Activated T-cell treated with anti-CD3 and anti-CD28 coated beads, Interleukin-2, amount 50 U/mL, for 24 hours (primary cell): ENCODE results near the gene CD47.
A peak's percentile ranks its signal among the peaks of the same experiment; 100 is the strongest.

ENCODE experiments used
- DNase-seq: peaks from one replicate; pipeline ENCODE4 v3.0.0-alpha.2; 2020
- H3K27ac Mint-ChIP-seq: 2 replicates; pipeline ENCODE4 v1.8.0; 2020; ENCODE audit warnings: mild to moderate bottlenecking, mixed read lengths
- H3K27me3 Mint-ChIP-seq: 2 replicates; pipeline ENCODE4 v1.8.0; 2020; ENCODE audit warnings: mixed read lengths
- H3K36me3 Mint-ChIP-seq: 2 replicates; pipeline ENCODE4 v1.8.0; 2020; ENCODE audit warnings: low read depth, mixed read lengths
- H3K4me1 Mint-ChIP-seq: 2 replicates; pipeline ENCODE4 v1.8.0; 2020; ENCODE audit warnings: low read depth, mixed read lengths
- H3K4me3 Mint-ChIP-seq: 2 replicates; pipeline ENCODE4 v1.8.0; 2020; ENCODE audit warnings: mild to moderate bottlenecking, moderate library complexity, mixed read lengths
- H3K9me3 Mint-ChIP-seq: 2 replicates; pipeline ENCODE4 v1.8.0; 2020; ENCODE audit warnings: mixed read lengths

The CD47 gene

GRCh38 chr3:108064293-108064887 is 26.4 kb downstream of the CD47 start:
- no peak overlapping the region for H3K4me3 Mint-ChIP-seq
- no peaks in the 10 kb centered on the region for H3K27me3 Mint-ChIP-seq
- DNase-seq, result no peak
- peaks cover 90% of the 10 kb centered on the region for H3K36me3 Mint-ChIP-seq
- H3K9me3 Mint-ChIP-seq, result no peaks in the 10 kb centered on the region
- peaks cover 85% of the 10 kb centered on the region for H3K4me1 Mint-ChIP-seq
- peak overlapping the region; percentile 84 for H3K27ac Mint-ChIP-seq

- H3K36me3 Mint-ChIP-seq, result peaks cover 88% of the 10 kb centered on the region
- H3K4me3 Mint-ChIP-seq, result no peak overlapping the region
- peak overlapping the region; percentile 66 for H3K27ac Mint-ChIP-seq
- H3K4me1 Mint-ChIP-seq, result peaks cover 72% of the 10 kb centered on the region
- H3K27me3 Mint-ChIP-seq, result no peaks in the 10 kb centered on the region
- no peak for DNase-seq
- H3K9me3 Mint-ChIP-seq, result no peaks in the 10 kb centered on the region
Measured at GRCh38 chr3:108062051-108062450, 28.8 kb downstream of the CD47 start.

- no peaks in the 10 kb centered on the region for H3K27me3 Mint-ChIP-seq
- H3K4me1 Mint-ChIP-seq, result peaks cover 69% of the 10 kb centered on the region
- H3K9me3 Mint-ChIP-seq, result no peaks in the 10 kb centered on the region
- no peak overlapping the region for H3K4me3 Mint-ChIP-seq
- no peak for DNase-seq
- H3K36me3 Mint-ChIP-seq, result peaks cover 85% of the 10 kb centered on the region
- H3K27ac Mint-ChIP-seq, result no peak overlapping the region
Measured at GRCh38 chr3:108060331-108060730, 30.5 kb downstream of the CD47 start.

GRCh38 chr3:108055931-108056330 is 34.9 kb downstream of the CD47 start:
- H3K9me3 Mint-ChIP-seq, result no peaks in the 10 kb centered on the region
- peaks cover 90% of the 10 kb centered on the region for H3K36me3 Mint-ChIP-seq
- peak overlapping the region; percentile 12 for H3K27ac Mint-ChIP-seq
- H3K4me3 Mint-ChIP-seq, result no peak overlapping the region
- H3K27me3 Mint-ChIP-seq, result no peaks in the 10 kb centered on the region
- peaks cover 60% of the 10 kb centered on the region for H3K4me1 Mint-ChIP-seq
- DNase-seq, result no peak

- DNase-seq, result no peak
- Mint-ChIP-seq H3K27ac (no peak overlapping the region), H3K9me3 (no peaks in the 10 kb centered on the region), H3K4me3 (no peak overlapping the region), H3K36me3 (peaks cover 88% of the 10 kb centered on the region), H3K27me3 (no peaks in the 10 kb centered on the region), H3K4me1 (peaks cover 51% of the 10 kb centered on the region)
Measured at GRCh38 chr3:108054935-108055334, 35.9 kb downstream of the CD47 start.

GRCh38 chr3:108053483-108053882 is 37.3 kb downstream of the CD47 start:
- Mint-ChIP-seq H3K36me3 (peaks cover 90% of the 10 kb centered on the region), H3K27me3 (no peaks in the 10 kb centered on the region), H3K9me3 (no peaks in the 10 kb centered on the region), H3K27ac (peak overlapping the region; percentile 69), H3K4me3 (no peak overlapping the region), H3K4me1 (peaks cover 53% of the 10 kb centered on the region)
- DNase-seq, result no peak

- Mint-ChIP-seq H3K4me1 (peaks cover 52% of the 10 kb centered on the region), H3K9me3 (no peaks in the 10 kb centered on the region), H3K4me3 (no peak overlapping the region), H3K27ac (peak overlapping the region; percentile 30), H3K36me3 (peaks cover 88% of the 10 kb centered on the region), H3K27me3 (no peaks in the 10 kb centered on the region)
- DNase-seq, result no peak
Measured at GRCh38 chr3:108053067-108053466, 37.8 kb downstream of the CD47 start.

GRCh38 chr3:108051005-108051404 is 39.8 kb downstream of the CD47 start:
- H3K4me3 Mint-ChIP-seq, result no peak overlapping the region
- H3K4me1 Mint-ChIP-seq, result peaks cover 53% of the 10 kb centered on the region
- H3K9me3 Mint-ChIP-seq, result no peaks in the 10 kb centered on the region
- no peak overlapping the region for H3K27ac Mint-ChIP-seq
- no peaks in the 10 kb centered on the region for H3K27me3 Mint-ChIP-seq
- no peak for DNase-seq
- H3K36me3 Mint-ChIP-seq, result peaks cover 92% of the 10 kb centered on the region

GRCh38 chr3:108047987-108048386 is 42.8 kb downstream of the CD47 start:
- Mint-ChIP-seq H3K27me3 (no peaks in the 10 kb centered on the region), H3K4me3 (no peak overlapping the region), H3K36me3 (peaks cover 86% of the 10 kb centered on the region), H3K27ac (peak overlapping the region; percentile 77), H3K4me1 (peaks cover 31% of the 10 kb centered on the region), H3K9me3 (no peaks in the 10 kb centered on the region)
- no peak for DNase-seq

GRCh38 chr3:108046247-108046646 is 44.6 kb downstream of the CD47 start:
- H3K4me1 Mint-ChIP-seq, result peaks cover 26% of the 10 kb centered on the region
- no peak overlapping the region for H3K4me3 Mint-ChIP-seq
- DNase-seq, result no peak
- no peaks in the 10 kb centered on the region for H3K27me3 Mint-ChIP-seq
- no peaks in the 10 kb centered on the region for H3K9me3 Mint-ChIP-seq
- peaks cover 88% of the 10 kb centered on the region for H3K36me3 Mint-ChIP-seq
- H3K27ac Mint-ChIP-seq, result peak overlapping the region; percentile 48

- Mint-ChIP-seq H3K4me1 (peaks cover 25% of the 10 kb centered on the region), H3K27ac (peak overlapping the region; percentile 20)
Measured at GRCh38 chr3:108044699-108045098, 46.1 kb downstream of the CD47 start.

GRCh38 chr3:108042300-108042699 is 48.5 kb downstream of the CD47 start:
- H3K27ac Mint-ChIP-seq, result peak overlapping the region; percentile 57

More at GRCh38 chr3:108044699-108045098, 46.1 kb downstream of the CD47 start:
- Mint-ChIP-seq H3K27me3 (no peaks in the 10 kb centered on the region), H3K9me3 (no peaks in the 10 kb centered on the region), H3K36me3 (peaks cover 84% of the 10 kb centered on the region), H3K4me3 (no peak overlapping the region)
- DNase-seq, result no peak

GRCh38 chr3:108041253-108041652 is 49.6 kb downstream of the CD47 start:
- Mint-ChIP-seq H3K27me3 (no peaks in the 10 kb centered on the region), H3K9me3 (no peaks in the 10 kb centered on the region), H3K27ac (no peak overlapping the region), H3K36me3 (peaks cover 78% of the 10 kb centered on the region), H3K4me1 (peaks cover 21% of the 10 kb centered on the region), H3K4me3 (no peak overlapping the region)
- no peak for DNase-seq

More at GRCh38 chr3:108042300-108042699, 48.5 kb downstream of the CD47 start:
- H3K9me3 Mint-ChIP-seq, result no peaks in the 10 kb centered on the region
- peaks cover 84% of the 10 kb centered on the region for H3K36me3 Mint-ChIP-seq
- DNase-seq, result no peak
- no peaks in the 10 kb centered on the region for H3K27me3 Mint-ChIP-seq
- no peak overlapping the region for H3K4me3 Mint-ChIP-seq
- peaks cover 14% of the 10 kb centered on the region for H3K4me1 Mint-ChIP-seq

GRCh38 chr3:108037770-108038169 is 53.1 kb downstream of the CD47 start:
- no peak for DNase-seq
- H3K4me1 Mint-ChIP-seq, result peaks cover 24% of the 10 kb centered on the region
- H3K36me3 Mint-ChIP-seq, result peaks cover 78% of the 10 kb centered on the region
- no peaks in the 10 kb centered on the region for H3K27me3 Mint-ChIP-seq
- H3K4me3 Mint-ChIP-seq, result no peak overlapping the region
- no peak overlapping the region for H3K27ac Mint-ChIP-seq
- H3K9me3 Mint-ChIP-seq, result no peaks in the 10 kb centered on the region

GRCh38 chr3:108036984-108037741 is 53.7 kb downstream of the CD47 start:
- H3K36me3 Mint-ChIP-seq, result peaks cover 77% of the 10 kb centered on the region

More at GRCh38 chr3:108036984-108037741, 53.7 kb downstream of the CD47 start:
- Mint-ChIP-seq H3K27me3 (no peaks in the 10 kb centered on the region), H3K4me1 (peaks cover 24% of the 10 kb centered on the region), H3K4me3 (no peak overlapping the region), H3K27ac (no peak overlapping the region), H3K9me3 (no peaks in the 10 kb centered on the region)
- DNase-seq, result no peak
